Measurements from ENCODE around the gene NLGN1.
A peak's percentile ranks its signal among the peaks of the same experiment; 100 is the strongest.
"Not testable (repeated sequence)": the region's sequence is repeated elsewhere in the genome, so short reads cannot be mapped to it uniquely, and the experiment has no call there.

NLGN1 gene

DNA sequence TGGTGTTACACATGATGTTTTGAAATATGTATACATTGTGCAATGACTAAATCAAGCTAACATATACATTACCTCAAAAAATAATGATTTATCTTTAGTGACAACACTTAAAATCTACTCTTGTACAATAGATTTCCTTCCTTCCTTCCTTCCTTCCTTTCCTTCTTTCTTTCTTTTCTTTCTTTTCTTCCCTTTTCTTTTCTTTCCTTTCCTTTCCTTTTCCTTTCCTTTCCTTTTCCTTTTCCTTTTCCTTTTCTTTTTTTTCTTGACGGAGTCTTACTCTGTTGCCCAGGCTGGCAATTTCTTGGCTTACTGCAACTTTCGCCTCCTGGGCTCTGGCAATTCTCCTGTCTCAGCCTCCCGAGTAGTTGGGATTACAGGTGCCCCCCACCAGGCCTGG lies 170.5 kb downstream of the NLGN1 start:
- DNase-seq (ENCODE audit: low spot score): no peak

DNA sequence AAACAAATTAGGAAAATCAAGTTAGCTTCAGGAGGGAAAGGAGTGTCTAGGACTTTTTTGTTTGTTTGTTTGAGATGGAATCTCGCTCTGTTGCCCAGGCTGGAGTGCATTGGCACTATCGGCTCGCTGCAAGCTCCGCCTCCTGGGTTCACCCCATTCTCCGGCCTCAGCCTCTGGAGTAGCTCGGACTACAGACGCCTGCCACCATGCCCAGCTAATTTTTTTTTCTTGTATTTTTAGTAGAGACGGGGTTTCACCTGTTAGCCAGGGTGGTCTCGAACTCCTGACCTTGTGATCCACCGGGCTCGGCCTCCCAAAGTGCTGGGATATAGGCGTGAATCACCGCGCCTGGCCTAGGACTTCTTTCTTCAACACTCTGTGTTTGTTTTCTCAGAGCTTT lies 171.1 kb downstream of the NLGN1 start:
- no peak for DNase-seq (ENCODE audit: low spot score)

DNA sequence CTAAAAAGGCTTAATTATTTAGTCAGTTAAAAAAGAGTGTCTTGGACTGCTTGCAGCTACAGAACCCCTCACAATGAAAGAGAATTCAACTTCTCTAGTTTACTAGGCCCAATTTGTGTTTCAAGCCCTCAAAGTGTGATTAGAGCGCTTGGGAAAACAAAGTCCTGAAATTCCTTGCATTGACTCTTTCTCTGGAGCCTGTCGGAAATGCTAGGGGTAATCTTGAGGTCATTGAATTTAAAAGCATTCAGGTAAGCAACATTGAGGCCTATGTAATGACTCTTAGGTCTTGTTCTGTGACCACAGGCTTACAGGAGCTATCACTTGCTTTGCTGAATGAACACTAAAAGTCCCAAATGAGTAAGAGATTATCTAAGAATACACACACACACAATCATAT lies 186.0 kb downstream of the NLGN1 start:
- DNase-seq (ENCODE audit: low spot score): no peak

DNA sequence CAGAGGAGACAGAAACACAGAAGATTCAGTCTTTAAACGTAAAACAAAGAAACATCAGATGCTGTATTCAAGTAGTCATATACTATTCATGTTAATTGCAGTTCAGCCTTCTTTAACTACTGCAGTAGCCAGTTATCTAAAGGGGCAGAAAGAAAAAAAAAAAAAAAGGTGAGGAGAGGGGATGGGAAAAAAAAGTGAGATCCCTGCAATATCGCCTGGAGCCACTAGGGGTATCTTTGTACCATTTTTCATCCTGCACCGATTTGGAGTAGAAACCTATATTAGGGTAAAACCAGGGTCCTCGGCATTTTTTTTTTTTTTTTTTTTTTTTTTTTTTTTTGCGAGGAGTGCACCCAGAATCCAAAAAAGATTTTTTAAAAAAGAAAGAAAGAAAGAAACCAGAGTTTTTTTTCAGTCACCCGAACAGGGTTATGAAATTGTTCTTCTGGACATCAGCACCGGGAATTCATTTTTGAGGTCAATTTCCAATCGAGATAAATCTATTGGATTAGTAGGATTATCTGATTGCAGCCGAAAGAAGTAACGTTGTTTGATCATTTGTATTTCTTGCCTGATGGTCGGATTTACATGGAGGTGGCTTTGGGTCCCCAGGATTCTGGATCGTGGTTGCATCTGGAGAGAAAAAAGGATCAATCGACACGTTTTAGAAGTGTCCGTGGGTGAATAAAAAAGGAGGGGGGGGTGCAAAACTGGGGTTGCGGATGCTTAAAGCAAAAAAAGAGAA lies 186.7 kb downstream of the NLGN1 start:
- DNase-seq (ENCODE audit: low spot score): peak; percentile 41

DNA sequence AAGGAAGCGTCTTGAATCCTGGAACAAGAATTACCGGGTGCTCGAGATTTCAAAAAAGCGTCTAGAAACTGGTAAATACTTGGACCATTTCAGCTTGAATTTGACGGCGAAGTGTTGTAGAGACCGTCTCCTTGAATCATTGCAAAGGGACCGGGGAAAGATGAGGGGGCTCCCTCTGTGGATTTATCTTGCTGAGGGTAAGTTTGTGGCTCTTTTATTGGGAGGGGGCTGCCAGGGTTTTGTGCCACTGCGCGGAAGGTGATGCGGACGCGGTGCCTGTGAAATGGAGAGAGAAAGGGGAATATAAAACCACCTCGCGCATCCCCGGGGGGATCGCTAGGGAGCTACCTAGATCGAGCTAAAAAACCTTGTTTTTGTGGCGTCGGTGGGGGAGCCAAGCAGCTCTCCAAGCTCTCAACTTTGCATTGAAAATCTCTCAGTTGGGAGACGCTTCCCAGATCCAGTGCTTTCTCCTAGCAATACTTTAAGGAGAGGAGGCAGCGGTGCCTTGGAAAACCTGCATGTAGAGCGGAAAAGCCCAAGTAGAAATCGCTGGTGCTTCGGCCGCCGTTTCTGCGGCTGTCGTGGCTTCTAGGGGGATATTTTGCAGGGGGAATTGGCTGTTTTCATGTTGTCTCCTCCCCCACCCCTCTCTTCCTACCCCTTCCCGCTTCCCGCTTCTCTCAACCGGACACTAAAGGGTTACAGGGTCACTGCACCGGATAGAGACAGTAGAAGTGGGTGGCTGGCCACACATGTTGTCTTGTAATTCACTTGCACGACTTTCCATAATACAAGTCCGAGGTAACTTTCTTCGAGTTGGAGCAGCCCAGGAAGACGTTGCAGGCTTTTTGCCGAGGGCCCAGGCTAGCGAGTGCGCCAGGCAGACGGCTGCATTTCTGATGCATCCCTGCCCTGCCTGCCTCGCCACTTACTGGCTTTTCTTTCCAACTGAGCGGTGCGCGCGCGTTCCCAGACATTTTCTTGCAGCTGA lies 187.6 kb downstream of the NLGN1 start:
- peak; percentile 35 for DNase-seq (ENCODE audit: low spot score)

DNA sequence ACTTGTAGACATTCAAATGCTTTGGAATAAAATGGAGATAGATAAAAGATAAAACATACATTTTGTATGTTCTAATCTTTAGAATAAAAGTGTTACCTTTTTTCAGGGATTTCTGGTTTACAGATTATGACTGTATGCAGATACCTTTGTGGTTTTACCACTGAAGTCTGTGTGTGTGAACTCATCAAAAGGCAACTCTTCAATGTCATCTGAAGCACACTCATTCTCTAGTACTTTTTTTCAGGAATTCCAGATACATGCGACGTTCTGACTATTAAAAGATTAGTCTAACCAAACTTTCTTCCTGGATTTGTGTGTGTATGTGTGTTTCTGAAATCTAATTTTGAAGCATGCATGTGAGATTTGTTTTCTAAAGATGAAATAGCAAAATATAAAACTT lies 188.6 kb downstream of the NLGN1 start:
- no peak for DNase-seq (ENCODE audit: low spot score)

DNA sequence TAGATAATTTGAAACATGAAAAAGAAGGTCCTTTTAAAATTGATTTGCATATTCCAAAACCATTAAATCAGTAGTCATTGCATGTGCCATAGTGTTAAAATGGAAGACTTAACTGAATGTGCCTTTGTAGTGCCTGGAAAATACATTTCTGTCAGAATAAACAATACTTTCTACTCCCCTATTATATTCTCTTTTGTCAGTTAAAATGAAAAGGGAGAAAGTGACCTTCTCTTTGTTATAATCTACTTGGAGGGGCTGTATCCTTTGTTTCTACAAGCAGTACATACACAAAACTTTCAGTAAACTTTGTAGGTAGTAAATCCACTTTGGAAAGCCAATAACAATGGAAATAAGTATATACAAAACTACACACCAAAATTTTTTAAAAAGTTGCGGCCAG lies 189.5 kb downstream of the NLGN1 start:
- no peak for DNase-seq (ENCODE audit: low spot score)

DNA sequence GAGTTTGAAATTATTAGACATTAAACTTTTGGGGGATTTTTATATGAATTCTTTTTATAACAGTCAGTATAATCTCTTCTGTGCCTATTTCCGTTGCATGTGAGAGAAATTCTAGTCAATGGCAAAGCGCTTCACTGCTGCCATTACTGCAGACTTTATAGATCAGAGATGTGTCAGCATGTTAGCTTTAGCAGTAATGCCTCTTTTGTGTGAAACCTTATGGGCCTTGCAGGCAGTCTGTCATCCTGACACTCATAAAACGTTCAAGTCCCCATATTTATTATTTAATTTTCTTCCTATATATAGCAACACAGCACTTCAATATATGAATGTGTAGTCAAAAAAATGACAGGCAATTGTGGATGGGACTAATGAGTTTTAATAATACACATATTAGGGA lies 191.0 kb downstream of the NLGN1 start:
- no peak for DNase-seq (ENCODE audit: low spot score)

DNA sequence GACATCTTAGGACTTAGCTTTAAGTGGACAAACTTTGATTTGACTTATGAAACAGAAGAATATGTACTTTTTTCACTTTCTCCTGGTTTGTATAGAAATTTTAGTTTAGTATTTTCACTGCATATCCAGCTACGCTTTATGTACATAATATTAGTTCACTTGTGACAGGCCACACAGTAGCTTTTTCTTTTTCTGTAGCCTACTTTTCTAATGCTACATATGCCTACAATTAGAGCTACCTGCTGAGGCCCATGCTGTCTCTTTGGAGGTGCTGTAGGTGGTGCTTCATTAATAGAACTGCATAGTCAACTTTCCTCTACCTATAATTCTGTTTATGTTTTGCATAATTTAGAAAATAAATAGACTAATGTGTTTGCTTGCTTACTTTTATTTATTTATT lies 191.6 kb downstream of the NLGN1 start:
- no peak for DNase-seq (ENCODE audit: low spot score)

DNA sequence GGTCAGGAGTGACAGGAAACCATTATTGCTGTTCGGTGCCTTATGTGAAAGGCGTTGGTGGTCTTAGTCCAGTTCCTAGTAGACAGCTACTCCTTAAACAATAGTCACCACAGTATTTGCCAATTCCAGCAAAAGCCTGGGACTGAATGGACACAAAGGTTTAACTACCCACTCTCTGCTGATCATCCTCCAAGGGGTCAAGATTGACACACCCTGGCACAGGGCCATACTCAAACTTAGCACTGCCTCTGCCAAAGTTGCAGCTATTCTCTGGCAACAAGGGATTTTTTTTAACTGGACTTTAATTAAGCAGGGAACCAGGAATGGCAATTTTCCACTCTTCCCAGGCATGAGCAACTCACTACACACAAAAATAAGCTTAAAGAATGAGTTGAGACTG lies 193.9 kb downstream of the NLGN1 start:
- no peak for DNase-seq (ENCODE audit: low spot score)

DNA sequence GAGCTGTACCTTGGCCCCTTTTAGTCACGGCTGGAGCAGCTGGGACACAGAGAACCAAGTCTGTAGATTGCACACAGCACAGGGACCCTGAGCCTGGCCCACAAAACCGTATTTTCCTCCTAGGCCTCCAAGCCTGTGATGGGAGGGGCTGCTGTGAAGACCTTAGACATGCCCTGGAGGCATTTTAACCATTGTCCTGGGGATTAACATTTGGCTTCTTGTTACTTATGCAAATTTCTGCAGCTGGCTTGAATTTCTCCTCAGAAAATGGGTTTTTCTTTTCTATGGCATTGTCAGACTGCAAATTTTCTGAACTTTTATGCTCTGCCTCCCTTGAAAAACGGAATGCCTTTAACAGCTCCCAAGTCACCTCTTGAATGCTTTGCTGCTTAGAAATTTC lies 197.3 kb downstream of the NLGN1 start:
- DNase-seq (ENCODE audit: low spot score): not testable (repeated sequence)

DNA sequence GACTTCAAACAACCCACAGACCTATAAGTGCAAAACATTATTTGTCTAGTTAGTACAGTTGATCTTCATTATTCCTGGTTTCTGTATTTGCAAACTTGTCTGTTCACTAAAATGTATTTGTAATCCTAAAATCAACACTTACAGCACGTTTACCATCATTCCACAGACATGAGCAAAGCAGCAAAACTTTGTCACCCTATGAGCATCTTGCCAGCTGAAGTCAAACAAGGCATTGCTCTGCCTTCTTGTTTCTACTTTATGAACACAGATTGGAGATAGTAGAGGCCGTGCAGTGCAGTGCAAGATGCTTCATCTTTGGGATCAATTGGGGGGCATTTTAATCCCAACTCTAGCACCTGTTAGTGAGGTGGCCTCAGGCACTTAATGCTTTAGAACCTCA lies 202.1 kb downstream of the NLGN1 start:
- no peak for DNase-seq (ENCODE audit: low spot score)

DNA sequence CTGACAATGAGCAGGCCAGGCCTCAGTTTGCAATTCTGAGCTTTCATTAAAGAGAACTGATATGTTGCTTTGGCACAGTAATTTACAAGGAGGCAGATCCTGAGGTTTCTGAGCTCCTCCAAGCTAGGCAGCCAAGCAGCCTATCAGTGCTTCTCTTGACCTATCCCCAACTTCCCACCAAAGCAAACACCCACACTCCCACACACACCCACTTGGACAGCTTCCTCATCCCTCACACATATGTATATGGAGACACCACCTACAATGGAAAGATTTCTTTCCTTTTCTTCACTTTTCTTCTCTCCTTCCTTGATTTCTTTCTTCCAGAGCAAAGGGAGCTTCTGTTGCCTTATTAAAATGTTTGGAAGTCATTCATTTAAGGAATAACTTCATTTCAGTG lies 217.0 kb downstream of the NLGN1 start:
- DNase-seq (ENCODE audit: low spot score): no peak

DNA sequence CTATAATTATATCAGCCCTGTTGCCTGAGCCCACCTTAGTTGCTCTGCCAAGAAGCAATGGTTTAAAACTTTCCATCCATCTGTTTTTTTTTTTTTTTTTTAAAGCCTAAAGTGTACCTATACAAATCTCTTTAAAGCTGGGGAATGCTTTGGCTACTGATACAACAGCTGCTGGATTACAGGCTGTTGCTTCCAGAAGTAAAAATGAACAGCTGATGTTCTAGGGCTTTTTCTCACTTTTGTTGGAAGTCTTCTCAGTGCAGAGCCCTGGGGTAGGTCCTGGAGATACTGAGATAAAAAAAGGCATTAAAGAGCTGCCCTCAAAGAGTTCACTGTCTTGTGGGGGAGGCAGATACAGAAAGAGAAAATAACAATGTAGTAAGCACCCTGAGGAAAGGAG lies 218.1 kb downstream of the NLGN1 start:
- no peak for DNase-seq (ENCODE audit: low spot score)

DNA sequence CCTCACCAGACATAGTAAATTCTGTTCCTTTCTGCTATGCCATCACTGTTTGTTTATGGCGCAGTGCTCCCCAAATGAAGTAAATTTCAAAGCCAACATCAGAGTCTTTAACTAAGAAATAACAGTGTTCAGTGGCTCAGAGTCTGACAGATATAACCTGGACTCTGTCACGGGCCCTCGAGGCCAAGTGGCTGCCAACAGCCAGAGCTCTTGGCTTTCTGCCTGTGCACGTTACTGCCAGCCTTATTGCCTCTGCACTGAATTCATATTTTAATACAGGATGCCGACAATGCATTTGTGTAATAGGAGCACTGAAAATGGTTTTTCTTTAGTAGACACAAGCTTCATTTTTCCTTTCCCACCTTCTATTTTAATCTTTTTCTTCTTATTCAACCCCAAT lies 219.9 kb downstream of the NLGN1 start:
- DNase-seq (ENCODE audit: low spot score): no peak

DNA sequence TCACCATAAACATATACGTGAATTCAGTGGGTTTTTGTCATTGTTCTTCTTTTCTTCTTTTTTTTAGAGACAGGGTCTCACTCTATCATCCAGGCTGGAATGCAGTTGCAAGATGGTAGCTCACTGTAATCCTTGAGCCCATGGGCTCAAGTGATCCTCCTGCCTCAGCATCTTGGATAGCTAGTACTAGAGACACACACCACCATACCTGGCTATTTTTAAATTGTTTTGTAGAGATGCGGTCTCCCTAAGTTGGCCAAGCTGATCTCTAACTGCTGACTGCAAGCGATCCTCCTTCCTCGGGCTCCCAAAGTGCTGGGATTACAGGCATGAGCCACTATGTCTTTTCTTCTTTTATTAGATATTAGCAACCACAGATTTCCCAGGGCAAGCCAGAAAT lies 220.6 kb downstream of the NLGN1 start:
- no peak for DNase-seq (ENCODE audit: low spot score)

DNA sequence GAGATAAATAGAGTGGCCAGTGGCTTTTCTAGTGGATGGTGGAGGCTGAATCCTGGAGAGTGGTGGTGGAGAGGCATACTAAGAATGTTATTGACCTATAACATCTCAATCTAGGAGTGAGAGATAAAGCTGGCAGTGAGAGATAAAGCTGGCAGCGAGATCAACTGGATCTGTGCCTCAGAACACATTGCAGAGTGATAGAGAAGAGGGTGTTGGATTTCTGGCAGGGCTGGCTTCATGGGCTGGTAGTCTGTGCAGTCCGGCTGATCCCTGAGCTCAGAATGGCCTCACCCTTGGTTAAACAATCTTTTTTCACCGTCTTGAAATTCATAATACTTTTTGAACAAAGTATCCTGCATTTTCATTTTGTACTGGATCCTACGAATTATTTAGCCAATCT lies 221.2 kb downstream of the NLGN1 start:
- DNase-seq (ENCODE audit: low spot score): no peak

DNA sequence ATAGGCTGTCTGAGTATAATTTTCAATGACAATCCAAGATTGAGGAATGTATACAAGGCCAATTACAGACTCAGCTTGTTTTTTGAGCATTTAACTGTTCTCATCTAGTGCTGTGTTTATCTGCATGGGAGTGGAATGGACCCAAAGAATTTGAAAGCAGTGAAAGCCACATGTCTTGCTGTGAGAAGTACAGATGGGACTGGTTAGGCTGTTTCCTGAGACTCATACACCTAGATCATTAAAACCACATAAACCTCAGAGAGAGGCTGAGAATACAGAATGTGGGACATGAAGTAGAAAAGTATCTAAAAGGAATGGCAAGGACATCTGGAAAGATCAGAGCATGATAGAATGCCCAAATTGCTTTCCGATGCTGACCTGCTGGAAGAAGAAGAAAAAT lies 224.6 kb downstream of the NLGN1 start:
- peak; percentile 22 for DNase-seq (ENCODE audit: low spot score)

DNA sequence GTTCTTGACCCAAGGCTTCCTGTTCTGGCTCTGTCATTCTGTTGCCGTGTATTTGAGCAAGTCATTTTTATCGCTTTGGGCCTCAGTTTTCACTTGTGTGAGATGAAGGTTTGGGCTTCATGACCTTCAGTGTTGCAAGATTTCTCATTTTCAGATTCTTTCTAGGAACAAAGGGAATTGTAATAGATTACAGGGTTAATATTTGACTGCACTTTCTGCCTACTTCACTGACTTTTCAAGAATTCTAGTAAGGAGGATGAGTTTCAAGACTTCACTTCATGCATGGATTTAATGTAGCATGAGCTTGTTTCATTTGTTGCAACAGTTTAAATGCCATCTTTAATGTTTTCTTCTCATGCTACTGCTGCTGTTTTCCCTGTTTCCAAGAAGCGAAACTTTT lies 226.5 kb downstream of the NLGN1 start:
- DNase-seq (ENCODE audit: low spot score): no peak

DNA sequence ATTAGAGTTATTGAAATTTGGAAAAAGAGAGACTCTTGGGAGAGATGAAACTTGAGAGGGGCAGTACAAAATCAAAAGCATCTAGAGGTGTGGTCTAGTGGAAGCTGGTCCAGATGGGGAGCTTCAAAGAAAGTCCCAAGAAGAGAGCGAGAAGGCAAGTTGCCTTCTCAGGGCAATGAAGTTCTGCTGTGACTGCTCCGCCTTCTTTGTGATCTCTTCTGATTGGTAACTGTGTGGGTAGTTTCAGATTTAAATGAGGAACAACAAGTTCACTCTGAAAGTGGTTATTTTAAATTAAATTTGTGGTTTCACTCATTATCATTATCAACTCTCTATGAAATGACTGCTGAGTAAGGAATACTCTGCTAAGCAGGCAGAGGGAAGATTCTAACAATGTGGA lies 233.3 kb downstream of the NLGN1 start:
- no peak for DNase-seq (ENCODE audit: low spot score)

DNA sequence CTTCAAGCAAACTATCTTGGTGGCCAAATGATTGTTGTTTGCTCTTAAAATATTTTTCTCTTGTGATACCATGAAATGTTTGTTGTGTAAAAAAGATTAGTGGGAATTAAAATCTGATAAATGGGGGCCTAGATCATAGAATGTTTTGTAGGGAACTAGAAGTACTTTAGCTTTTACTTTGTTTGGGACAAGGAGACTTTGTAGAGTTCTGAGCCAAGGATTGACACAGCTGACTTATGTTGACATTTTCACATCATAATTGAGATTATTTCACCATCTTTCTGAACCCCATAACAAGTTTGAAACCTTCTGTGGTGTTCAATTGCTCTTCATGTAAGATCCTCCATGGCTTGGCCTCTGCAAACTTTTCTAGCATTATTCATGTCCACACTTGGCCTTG lies 235.4 kb downstream of the NLGN1 start:
- DNase-seq (ENCODE audit: low spot score): no peak

DNA sequence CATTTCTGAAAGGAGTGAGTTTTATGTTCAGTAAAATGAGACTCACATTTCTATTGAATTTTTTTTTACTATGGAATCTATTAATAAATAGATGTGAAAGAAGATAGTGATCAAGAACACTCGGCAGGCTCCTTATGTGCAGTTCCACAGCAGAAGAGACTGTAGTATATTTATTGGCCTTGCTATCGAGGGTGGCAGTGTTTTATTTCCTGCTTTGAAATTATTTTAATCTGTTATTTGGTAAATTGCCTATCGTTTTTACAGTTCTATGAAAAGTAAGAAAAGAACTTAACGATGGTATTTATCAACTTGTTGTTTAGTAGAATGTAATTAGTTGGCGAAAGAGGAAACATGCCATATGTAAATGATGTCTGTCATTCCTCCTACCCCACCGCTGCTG lies 238.3 kb downstream of the NLGN1 start:
- DNase-seq (ENCODE audit: low spot score): no peak

DNA sequence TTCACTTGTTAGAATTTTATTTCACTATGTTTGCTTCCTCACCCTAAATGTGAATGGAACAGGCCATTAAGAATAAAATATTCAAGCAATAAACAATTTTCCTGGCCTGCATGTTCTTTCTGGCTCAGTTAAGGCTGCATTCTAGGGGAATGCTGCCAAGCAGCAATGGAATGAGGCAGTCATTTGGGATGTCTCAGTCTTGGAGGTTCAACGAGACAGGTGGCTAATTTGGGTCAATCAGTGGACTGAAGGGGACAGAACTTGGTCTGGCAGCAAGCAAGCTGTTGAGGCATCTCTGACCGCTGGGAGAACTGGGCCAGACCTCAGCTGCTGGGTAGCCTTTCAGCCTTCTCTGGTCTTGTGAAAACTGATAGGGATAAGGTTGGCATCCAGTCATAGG lies 241.6 kb downstream of the NLGN1 start:
- DNase-seq (ENCODE audit: low spot score): no peak

Measured in pons (tissue), 1 donor.